ENCODE data around the gene RAD54L. TPM values are rescaled to one million over a fixed set of nuclear protein-coding genes. Genes with fewer than 3 reads are reported as not detected.

The RAD54L gene
- total RNA-seq = 2.9 and 12.0 TPM in 2 replicates

DNA sequence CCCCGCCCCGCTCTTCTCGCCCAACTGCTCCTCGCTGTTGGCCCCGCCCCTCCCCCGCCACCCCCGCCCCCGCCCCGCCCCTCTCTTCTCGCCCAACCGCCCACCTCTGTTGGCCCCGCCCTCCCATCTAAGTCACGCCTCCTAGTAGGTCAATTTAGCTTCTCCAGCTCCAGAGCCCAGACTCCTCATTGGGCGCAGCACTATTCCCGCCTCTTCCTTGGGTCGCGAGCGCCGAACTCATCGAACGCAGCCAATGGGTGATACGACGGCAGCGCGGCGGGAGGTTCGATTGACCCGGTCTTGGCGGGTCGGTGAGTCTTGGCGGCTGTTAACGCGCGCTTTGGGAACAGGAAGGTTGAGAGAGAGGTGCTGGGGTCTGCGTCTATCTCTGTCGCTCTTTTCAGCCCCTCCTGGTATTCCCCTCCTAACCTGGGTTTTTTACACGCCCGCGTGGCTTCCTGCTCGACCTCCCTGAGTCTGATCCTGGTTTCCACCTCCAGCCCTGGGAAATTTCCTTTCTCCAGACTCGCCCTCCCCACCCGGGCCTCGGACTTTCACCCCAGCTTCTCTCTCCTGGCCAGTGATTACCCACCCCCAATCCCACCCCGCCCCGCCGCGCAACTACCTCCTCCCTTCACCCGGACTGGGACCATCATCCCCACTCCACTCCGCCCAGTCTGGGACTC is at the start of gene RAD54L:
Gene RAD54L, plus strand, starts transcription at position 328 of the 686 bp plus-strand sequence. CDS start 643 bp downstream, outside the sequence.

DNA sequence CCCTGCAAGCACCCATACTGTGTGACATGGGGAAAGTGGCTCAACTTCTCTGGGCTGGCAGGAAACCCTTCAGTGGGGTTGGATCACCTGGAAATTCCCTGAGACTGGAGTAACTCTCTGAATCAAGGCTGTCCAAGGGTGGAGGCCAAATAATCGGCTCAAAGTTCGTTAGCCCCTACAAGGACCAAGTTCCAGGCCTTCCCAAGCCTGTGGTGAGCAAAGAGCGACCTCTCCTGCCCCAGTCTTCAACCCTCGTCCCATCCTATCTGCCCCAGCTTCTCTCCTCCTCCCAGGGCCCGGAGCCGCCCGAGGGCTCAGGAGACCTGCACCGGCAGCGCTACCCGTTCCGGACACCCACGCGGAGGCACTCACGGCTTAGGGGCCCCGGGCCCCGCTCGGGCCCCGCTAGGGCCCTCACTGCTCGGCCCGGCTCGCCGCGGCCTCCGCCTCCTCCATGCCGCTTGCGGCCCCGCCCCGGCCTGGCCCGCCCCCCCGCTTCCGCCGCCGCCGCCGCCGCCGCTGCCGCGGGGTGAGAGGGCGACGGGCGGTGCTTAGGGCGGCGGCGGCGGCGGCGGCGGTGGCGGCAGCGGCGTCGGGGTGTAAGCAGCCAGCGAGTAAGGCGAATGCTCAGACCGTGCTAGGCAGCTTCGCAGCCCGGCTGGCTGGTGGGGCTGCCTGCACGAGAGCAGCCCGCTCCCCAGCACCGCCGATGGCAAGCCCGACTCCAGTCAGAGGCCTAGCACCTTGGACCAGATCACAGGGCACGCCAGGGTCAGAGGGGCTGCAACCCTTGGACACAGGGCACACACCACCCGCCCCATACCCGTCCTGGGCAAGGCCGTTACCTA is 49.4 kb upstream of the RAD54L start, which contains the start of gene POMGNT1:
Gene POMGNT1, minus strand, starts transcription at position 471 of the 848 bp plus-strand sequence. CDS start 613 bp downstream, outside the sequence.

DNA sequence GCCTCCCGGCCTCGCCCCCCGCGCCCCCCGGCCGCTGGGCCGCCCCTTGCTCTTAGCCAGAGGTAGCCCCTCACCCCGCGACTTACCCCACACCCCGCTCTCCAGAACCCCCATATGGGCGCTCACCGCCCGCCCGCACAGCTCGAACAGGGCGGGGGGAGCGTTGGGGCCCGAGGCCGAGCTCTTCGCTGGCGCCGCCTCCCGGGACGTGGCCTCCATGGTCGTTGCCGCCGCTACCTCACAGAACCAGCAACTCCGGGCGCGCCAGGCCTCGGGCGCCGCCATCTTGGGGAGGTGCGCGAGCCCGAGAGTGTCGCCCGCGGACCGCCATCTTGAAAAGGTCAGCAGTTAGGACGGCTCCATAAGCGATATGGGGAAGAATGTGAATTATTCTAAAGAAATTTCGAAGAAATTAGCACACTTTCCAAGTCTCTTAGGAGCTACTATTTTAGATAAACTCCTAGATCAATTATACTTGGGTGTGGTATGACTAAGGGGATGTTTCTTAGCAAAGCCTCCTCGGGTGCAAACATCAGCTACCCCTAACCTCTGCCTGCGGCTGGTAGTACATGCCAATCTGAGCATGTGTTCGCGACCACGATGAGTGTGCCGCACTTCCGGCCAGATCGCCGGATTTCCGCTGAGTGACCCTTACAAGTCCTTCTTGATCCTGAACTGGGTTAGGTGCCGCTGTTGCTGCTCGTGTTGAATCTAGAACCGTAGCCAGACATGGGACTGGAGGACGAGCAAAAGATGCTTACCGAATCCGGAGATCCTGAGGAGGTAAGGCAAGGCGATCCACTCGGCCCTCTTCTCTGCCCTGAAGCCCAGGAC is 55.7 kb downstream of the RAD54L start, which contains the start of the genes LRRC41 and UQCRH:
Gene LRRC41, minus strand, starts transcription at position 579 of the 834 bp plus-strand sequence. Its CDS starts 294 bp downstream, at position 285.
Gene UQCRH, plus strand, starts transcription at position 661 of the 834 bp plus-strand sequence. Its CDS starts 69 bp downstream, at position 730.

Other genes starting within 250 kb of the RAD54L start
- 1.1 and 2.2 TPM in 2 replicates for gene PIK3R3, start 115.1 kb upstream of the RAD54L start, total RNA-seq
- 1.6 and 2.0 TPM in 2 replicates for gene TSPAN1, start 72.7 kb upstream of the RAD54L start, total RNA-seq
- not detected in 2 replicates for gene P3R3URF, start 71.3 kb upstream of the RAD54L start, total RNA-seq
- 25.8 and 52.6 TPM in 2 replicates for gene POMGNT1, start 49.3 kb upstream of the RAD54L start, total RNA-seq
- gene LURAP1, start 44.4 kb upstream of the RAD54L start, total RNA-seq = 2.8 and 3.8 TPM in 2 replicates
- 107 and 118 TPM in 2 replicates for gene LRRC41, start 55.9 kb downstream of the RAD54L start, total RNA-seq
- gene UQCRH, start 55.9 kb downstream of the RAD54L start, total RNA-seq = 453 and 735 TPM in 2 replicates
- gene NSUN4, start 93.0 kb downstream of the RAD54L start, total RNA-seq = 13.3 and 14.9 TPM in 2 replicates
- gene FAAH, start 146.6 kb downstream of the RAD54L start, total RNA-seq = 0.65 and 0.72 TPM in 2 replicates
- not detected in 2 replicates for gene DMBX1, start 242.1 kb downstream of the RAD54L start, total RNA-seq

Measured in epithelial cell of alveolus of lung (primary cell).